Mucosa of stomach (tissue), 1 donor: ENCODE data around the gene BTG1.

ENCODE experiments used
- H3K27me3 ChIP-seq: one replicate; pipeline ENCODE4 v1.7.0; 2013; ENCODE audit warnings: mild to moderate bottlenecking, low read length; ENCODE audit not compliant: control insufficient read depth, insufficient read depth
- H3K36me3 ChIP-seq: one replicate; pipeline ENCODE4 v1.7.0; 2013; ENCODE audit warnings: low read length; ENCODE audit not compliant: control insufficient read depth, insufficient read depth
- H3K4me1 ChIP-seq: one replicate; pipeline ENCODE4 v1.7.0; 2013; ENCODE audit warnings: mild to moderate bottlenecking, low read length; ENCODE audit not compliant: control insufficient read depth, insufficient read depth
- H3K4me3 ChIP-seq: one replicate; pipeline ENCODE4 v1.7.0; 2013; ENCODE audit warnings: low read length
- H3K9ac ChIP-seq: one replicate; pipeline ENCODE4 v1.7.0; 2013; ENCODE audit warnings: mild to moderate bottlenecking, low read length, moderate library complexity
- H3K9me3 ChIP-seq: one replicate; pipeline ENCODE4 v1.7.0; 2013; ENCODE audit warnings: mild to moderate bottlenecking, low read length, moderate library complexity; ENCODE audit not compliant: control insufficient read depth
- donor health status: Pancreatic carcinoma.

BTG1 gene

DNA sequence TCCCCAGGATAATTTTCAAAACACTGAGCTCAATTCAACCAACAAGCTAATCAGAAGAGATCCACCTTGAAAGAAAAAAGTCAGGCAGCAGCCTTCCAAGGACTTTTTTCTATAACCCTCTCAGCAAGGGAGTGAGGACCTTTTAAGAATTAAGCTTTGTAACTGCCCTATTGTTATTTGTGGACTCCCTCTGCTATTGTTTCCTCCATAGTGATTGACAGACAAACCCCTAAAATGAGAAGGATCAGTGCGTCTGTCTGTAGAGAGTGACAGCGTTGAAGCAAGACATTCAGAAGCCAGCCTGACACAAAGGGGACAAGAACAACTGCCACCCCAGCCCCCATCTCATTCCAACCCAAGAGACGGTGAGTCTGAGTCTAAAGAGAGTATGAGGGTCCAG is 30.3 kb upstream of the BTG1 start:
- Histone ChIP-seq H3K9me3 (no peaks in the 10 kb centered on the region), H3K9ac (no peak overlapping the region), H3K36me3 (no peaks in the 10 kb centered on the region), H3K4me1 (no peaks in the 10 kb centered on the region), H3K4me3 (no peak overlapping the region), H3K27me3 (no peaks in the 10 kb centered on the region)

DNA sequence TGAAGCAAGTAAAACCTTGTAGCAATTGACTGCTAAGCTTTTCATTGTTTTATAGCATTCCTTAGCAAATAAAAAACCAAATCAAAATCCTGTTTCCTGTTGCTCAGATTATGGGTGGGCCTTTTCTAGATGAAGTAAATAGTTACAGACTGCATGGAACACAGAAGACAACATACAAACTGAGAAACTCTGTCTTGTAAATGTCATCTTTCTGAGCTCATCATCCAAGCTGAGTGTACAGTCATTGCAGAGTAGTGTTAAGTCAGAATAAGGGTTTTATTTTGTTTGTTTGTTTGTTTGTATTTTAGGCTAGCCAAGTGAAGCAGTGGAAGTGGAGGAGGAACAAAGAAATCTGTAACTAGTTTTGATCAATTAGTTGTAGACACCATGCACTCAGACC is 24.4 kb upstream of the BTG1 start:
- Histone ChIP-seq H3K36me3 (no peaks in the 10 kb centered on the region), H3K4me1 (no peaks in the 10 kb centered on the region), H3K4me3 (no peak overlapping the region), H3K9ac (no peak overlapping the region), H3K27me3 (no peaks in the 10 kb centered on the region), H3K9me3 (no peaks in the 10 kb centered on the region)

DNA sequence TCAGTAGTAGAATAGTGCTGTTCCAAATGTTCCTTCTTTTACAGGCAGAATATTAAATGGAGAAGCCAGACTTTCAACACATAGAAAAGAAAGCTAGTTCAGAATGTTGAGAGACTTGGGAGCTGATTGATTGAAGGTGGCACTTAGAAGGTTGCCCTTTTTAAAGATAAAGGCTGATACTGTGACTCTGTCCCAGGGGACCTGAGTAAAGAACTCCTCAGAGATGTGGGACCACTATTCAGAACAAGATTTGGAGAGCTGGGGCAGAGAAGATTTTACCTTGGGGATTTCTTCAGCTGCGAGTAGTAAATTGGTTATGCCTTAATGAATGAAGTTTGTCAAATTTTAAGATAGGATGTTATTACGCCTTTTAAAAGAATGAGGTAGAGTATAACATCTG is 21.4 kb upstream of the BTG1 start:
- H3K9me3 ChIP-seq: no peaks in the 10 kb centered on the region
- no peak overlapping the region for H3K4me3 ChIP-seq
- no peaks in the 10 kb centered on the region for H3K36me3 ChIP-seq
- H3K27me3 ChIP-seq: no peaks in the 10 kb centered on the region
- H3K9ac ChIP-seq: no peak overlapping the region
- no peaks in the 10 kb centered on the region for H3K4me1 ChIP-seq

DNA sequence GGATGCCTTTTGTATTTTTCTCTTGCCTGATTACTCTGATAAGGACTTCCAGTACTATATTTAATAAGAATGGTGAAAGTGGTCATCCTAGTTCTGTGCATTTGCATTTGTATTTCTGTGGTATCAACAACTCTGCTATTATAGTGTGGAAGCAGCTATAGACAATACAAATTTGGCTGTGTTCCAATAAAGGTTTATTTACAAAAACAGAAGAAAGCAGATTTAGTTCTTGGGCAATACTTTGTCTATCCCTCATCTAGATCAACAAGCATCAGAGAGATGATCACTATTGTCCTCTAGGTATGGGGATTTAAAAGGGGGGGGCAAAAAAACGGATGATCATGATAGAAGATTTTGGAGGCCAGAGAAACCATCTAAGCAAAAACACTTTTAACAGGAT is 19.1 kb upstream of the BTG1 start:
- Histone ChIP-seq H3K4me3 (no peak overlapping the region), H3K4me1 (no peaks in the 10 kb centered on the region), H3K27me3 (no peaks in the 10 kb centered on the region), H3K9me3 (no peaks in the 10 kb centered on the region), H3K36me3 (no peaks in the 10 kb centered on the region), H3K9ac (no peak overlapping the region)

DNA sequence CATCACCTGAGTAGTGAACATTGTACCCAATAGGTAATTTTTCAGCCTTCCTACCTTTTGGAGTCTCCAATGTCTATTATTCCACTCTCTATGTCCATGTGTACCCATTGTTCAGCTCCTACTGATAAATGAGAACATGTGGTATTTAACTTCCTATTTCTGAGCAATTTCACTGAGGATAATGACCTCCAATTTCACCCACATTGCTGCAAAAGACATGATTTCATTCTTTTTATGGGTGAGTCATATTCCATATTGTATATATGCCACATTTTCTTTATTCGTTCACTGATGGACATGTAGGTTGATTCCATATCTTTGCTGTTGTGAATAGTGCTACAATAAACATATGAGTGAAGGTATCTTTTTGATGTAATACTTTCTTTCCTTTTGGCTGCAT is 16.4 kb upstream of the BTG1 start:
- Histone ChIP-seq H3K36me3 (no peaks in the 10 kb centered on the region), H3K4me1 (no peaks in the 10 kb centered on the region), H3K4me3 (no peak overlapping the region), H3K27me3 (no peaks in the 10 kb centered on the region), H3K9me3 (no peaks in the 10 kb centered on the region), H3K9ac (no peak overlapping the region)

DNA sequence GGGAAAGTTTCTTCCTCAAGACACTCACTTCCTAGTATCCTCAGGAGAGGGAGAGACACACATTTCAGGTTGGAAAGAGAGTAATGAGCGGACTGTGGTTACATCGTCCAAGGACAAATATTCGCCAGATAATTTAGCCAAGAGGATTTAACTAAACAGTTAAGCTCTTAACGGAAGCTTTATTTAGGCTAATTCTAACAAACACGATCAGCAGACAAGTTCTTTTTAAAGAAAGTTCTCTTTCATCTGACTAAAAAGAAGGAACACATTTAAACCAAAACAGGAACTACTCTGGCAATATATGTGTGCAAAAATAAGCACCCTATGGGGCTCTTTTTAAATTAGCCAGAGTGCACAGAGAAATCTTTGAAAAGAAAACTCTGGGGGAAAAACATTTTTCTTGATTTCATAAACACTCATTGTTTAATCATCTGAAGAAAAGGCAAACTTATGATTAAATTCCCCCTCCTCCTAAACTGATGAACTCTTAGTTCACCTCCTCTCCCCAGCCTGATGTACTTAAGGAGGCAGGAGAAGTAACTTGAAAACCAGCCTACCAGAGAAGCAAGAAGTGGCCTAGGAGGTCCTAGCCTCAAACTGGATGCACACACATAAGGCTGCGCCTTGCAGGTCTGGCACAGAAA is 13.3 kb upstream of the BTG1 start:
- Histone ChIP-seq H3K9me3 (no peaks in the 10 kb centered on the region), H3K36me3 (no peaks in the 10 kb centered on the region), H3K4me3 (no peak overlapping the region), H3K4me1 (no peaks in the 10 kb centered on the region), H3K9ac (no peak overlapping the region), H3K27me3 (no peaks in the 10 kb centered on the region)

DNA sequence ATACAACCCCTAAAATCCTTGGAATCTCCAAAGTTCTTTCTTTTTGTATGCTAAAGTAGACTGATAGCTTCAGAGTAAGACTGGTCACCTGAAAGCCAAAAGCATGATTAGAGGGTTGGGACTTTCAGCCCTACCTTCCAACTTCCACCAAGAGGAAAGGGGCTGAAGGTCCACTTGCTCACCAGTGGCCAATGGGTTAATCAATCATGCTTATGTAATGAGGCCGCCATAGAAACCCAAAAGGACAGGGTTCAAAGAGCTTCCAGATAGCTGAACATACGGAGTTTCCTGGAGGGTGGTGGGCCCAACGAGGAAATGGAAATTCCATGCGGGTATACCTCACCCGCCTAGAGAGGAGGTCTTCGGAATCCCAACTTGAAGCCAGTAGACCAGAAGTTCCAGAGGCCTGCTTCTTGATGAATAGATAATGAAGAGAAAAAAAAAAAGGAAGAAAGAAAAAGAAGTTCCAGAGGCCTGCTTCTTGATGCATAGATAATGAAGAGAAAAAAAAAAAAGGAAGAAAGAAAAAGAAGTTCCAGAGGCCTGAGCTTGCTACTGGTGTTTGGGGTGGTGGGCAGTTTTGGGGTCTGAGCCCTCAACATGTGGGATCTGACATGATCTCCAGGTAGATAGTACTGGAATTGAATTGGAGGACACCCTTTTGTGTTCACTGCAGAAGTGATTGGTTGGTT is 11.2 kb upstream of the BTG1 start:
- H3K36me3 ChIP-seq: no peaks in the 10 kb centered on the region
- no peaks in the 10 kb centered on the region for H3K9me3 ChIP-seq
- H3K4me1 ChIP-seq: no peaks in the 10 kb centered on the region
- no peak overlapping the region for H3K9ac ChIP-seq
- H3K27me3 ChIP-seq: no peaks in the 10 kb centered on the region
- no peak overlapping the region for H3K4me3 ChIP-seq

DNA sequence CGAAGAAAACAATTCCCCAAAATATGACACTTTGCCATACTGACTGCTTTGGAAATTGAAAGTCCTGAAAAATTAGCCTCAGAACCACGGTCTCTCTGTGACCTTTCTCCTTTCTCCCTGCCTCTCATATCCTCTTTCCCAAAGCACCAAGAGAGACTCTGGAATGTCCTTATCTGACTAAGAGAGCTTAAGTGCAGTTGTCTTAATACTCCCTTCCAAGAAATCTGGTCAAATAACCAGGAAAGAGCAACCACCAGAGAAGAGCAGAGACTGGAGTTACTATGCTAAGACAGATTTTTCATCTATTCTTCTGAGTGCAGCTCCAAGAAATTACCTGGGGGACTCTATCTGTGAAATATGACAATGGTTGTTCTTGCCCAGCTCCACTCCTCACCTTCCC is 10.5 kb upstream of the BTG1 start:
- no peak overlapping the region for H3K4me3 ChIP-seq

DNA sequence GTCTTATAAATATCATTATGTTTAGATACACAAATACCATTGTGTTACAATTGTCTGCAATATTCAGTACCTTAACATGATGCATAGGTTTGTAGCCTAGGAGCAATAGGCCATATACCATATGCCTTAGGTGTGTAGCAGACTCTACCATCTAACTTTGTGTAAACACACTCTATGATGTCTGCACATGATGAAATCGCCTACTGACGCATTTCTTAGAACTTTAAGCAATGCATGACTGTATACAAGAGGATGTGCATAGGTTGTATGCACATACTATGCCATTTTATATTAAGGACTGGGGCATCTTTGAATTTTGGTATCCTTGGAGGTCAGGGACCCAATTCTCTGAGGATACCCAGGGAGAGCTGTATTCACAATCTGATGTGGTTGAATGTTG is 10.1 kb upstream of the BTG1 start:
- no peak overlapping the region for H3K9ac ChIP-seq
- no peaks in the 10 kb centered on the region for H3K4me1 ChIP-seq
- no peaks in the 10 kb centered on the region for H3K36me3 ChIP-seq
- no peak overlapping the region for H3K4me3 ChIP-seq
- no peaks in the 10 kb centered on the region for H3K9me3 ChIP-seq
- H3K27me3 ChIP-seq: no peaks in the 10 kb centered on the region

More for the DNA sequence above, 10.5 kb upstream of the BTG1 start:
- no peaks in the 10 kb centered on the region for H3K27me3 ChIP-seq
- no peak overlapping the region for H3K9ac ChIP-seq
- no peaks in the 10 kb centered on the region for H3K4me1 ChIP-seq
- no peaks in the 10 kb centered on the region for H3K9me3 ChIP-seq
- no peaks in the 10 kb centered on the region for H3K36me3 ChIP-seq

DNA sequence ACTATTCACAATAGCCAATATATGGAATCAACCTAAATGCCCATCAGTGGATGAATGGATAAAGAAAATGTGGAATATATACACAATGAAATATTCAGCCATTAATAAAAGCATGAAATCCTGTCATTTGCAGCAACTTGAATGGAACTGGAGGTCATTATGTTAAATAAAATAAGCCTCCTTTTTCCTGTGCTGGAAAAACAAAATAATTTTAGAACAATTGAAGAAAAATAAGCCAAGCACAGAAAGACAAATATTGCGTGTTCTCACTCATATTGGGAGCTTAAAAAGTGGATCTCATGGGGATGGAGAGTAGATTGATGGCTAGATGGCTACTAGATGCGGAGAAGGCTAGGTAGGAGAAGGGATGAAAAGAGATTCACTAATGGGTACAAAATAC is 6.3 kb upstream of the BTG1 start:
- H3K9ac ChIP-seq: no peak overlapping the region
- no peaks in the 10 kb centered on the region for H3K36me3 ChIP-seq
- no peak overlapping the region for H3K4me3 ChIP-seq
- no peaks in the 10 kb centered on the region for H3K4me1 ChIP-seq
- no peaks in the 10 kb centered on the region for H3K9me3 ChIP-seq
- no peaks in the 10 kb centered on the region for H3K27me3 ChIP-seq

DNA sequence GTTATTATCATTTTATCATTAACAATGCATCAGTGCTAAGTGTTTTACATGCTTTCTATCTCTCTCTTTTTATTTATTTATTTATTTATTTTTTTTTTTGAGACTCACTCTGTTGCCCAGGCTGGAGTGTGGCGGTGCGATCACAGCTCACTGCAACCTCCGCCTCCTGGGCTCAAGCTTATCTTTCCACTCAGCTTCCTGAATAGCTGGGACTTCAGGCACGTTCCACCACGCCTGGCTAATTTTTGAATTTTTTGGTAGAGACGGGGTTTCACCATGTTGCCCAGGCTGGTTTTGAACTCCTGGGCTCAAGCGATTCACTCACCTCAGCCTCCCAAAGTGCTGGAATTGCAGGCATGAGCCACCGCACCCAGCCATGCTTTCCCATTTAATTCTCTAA is 3.9 kb upstream of the BTG1 start:
- Histone ChIP-seq H3K36me3 (no peaks in the 10 kb centered on the region), H3K4me3 (no peak overlapping the region), H3K27me3 (no peaks in the 10 kb centered on the region), H3K9me3 (no peaks in the 10 kb centered on the region), H3K4me1 (no peaks in the 10 kb centered on the region), H3K9ac (no peak overlapping the region)

DNA sequence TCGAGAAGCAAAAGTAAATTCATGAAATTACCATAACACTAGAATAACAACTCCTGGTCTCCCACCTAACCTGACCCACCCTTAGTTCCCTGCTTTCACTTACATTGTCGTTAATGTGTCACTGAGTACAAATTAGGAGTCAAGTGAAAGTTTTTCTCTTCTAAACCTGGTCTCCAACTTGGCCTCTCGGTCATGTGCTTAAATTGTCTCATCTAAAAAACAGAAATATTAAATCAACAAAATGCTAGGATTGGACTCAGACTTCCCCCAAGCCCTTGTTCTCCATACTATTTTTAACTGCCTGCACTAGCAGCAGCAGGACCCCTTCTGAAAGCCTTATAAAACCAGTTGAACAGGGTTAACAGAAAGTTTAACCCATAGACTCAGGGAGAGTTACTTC is 1.8 kb upstream of the BTG1 start:
- Histone ChIP-seq H3K9me3 (no peaks in the 10 kb centered on the region), H3K4me3 (no peak overlapping the region), H3K27me3 (no peaks in the 10 kb centered on the region), H3K4me1 (no peaks in the 10 kb centered on the region), H3K9ac (no peak overlapping the region), H3K36me3 (no peaks in the 10 kb centered on the region)
